Measurements from ENCODE around the gene RGS7. TPM values are rescaled to one million over a fixed set of nuclear protein-coding genes. Genes with fewer than 3 reads are reported as not detected.
"Not testable (repeated sequence)": the region's sequence is repeated elsewhere in the genome, so short reads cannot be mapped to it uniquely, and the experiment has no call there.

RGS7 gene
- total and polyA plus RNA-seq, 2 of the 4 experiments (the other 2 are of a cell fraction) = 0.58 to 0.72 TPM

GRCh38 chr1:240783728-240784137 lies 573.3 kb downstream of the RGS7 start:
- WGBS, 2 experiments (ENCODE audit: extremely low coverage in 2 of 2, insufficient read length in 1 of 2) = no CpG with 5 or more reads among the region's 7 CpGs
- ATAC-seq (ENCODE audit: low read depth) = not testable (repeated sequence)

More at GRCh38 chr1:240783728-240784137, 573.3 kb downstream of the RGS7 start:
- H3K4ac ChIP-seq (ENCODE audit: low read depth, low read length); H2AK9ac ChIP-seq (replicated peaks; ENCODE audit: low read depth, low read length, poor library complexity); H3K27ac ChIP-seq (ENCODE audit: insufficient read depth, low read length); H3K27me3 ChIP-seq (ENCODE audit: control insufficient read depth, insufficient read depth, low read length); H3K14ac ChIP-seq (replicated peaks; ENCODE audit: low read depth, low read length); H3K56ac ChIP-seq (ENCODE audit: extremely low read depth, insufficient read depth, low read length); H3K4me2 ChIP-seq (ENCODE audit: low read depth, low read length); H2AK5ac ChIP-seq (ENCODE audit: low read depth, low read length); in situ Hi-C loops (cut with MboI; ENCODE audit: low sequenced_read_pairs); H4K20me1 ChIP-seq (ENCODE audit: insufficient read depth, low read length); H3K23ac ChIP-seq (ENCODE audit: low read depth, low read length); H3K9ac ChIP-seq (ENCODE audit: low read depth, low read length); H2BK15ac ChIP-seq (ENCODE audit: low read depth, low read length); DNase-seq; H3K79me1 ChIP-seq (ENCODE audit: low read depth in 1 of 2, low read length in 2 of 2); H3K9me1 ChIP-seq (ENCODE audit: insufficient read depth, low read length); H4K91ac ChIP-seq (ENCODE audit: insufficient read depth, low read depth, low read length); dilution Hi-C loops (cut with HindIII; ENCODE audit: low sequenced_read_pairs, unreplicated experiment); H4K8ac ChIP-seq (ENCODE audit: low read depth in 2 of 2, low read length in 2 of 2); H2AFZ ChIP-seq (replicated peaks; ENCODE audit: low read length, poor library complexity); H3K4me3 ChIP-seq (ENCODE audit: insufficient read depth, low read depth, low read length); BruUV-seq (replicated peaks); H3K36me3 ChIP-seq (ENCODE audit: control insufficient read depth, insufficient read depth, low read length); H4K5ac ChIP-seq (ENCODE audit: low read depth, low read length); H2BK5ac ChIP-seq (ENCODE audit: low read depth, low read length, poor library complexity, severe bottlenecking); H3K9me3 ChIP-seq (ENCODE audit: control insufficient read depth, insufficient read depth, low read length); H3K4me1 ChIP-seq (ENCODE audit: control insufficient read depth, insufficient read depth, low read length); intact Hi-C loops (cut with micrococcal nuclease): not testable (repeated sequence)
- peak overlapping the region; percentile 48; the same call in 1 of the 2 replicates for H2BK120ac ChIP-seq (ENCODE audit: low read depth, low read length)
- H3K18ac ChIP-seq (ENCODE audit: low read depth, low read length) = peak overlapping the region; percentile 38; the same call in 1 of the 2 replicates
- ChIA-PET CTCF (interaction anchor here (0.7 kb wide), 2 partner anchors 18 to 810 kb away, joined by 3 read pairs; no protein-coding TSS in a partner anchor), POLR2A (ENCODE audit: unreplicated experiment) (interaction anchor here (0.7 kb wide), 1 partner anchor 20 kb away, joined by 3 read pairs; no protein-coding TSS in a partner anchor)
- 0 out of 2 replicates have a peak overlapping the region, but pooled peaks have one; percentile 35 for H2BK20ac ChIP-seq (ENCODE audit: low read depth, low read length)

Measured in IMR-90 (cell line).